Astrocyte (in vitro differentiated cells and primary cell): Measurements from ENCODE around the gene EPHB1. TPM values are rescaled to one million over a fixed set of nuclear protein-coding genes. Genes with fewer than 3 reads are reported as not detected.

Experiments
- DNase-seq: peaks from one replicate; pipeline ENCODE4 v3.0.0-alpha.2; 2010; ENCODE audit warnings: low read depth
- FAIRE-seq: peaks from 2 replicates; lab custom pipeline; 2011; peaks lifted over from hg19 to GRCh38; lab: Jason Lieb, UNC
- H2AFZ ChIP-seq: 2 replicates; pipeline ENCODE4 v1.6.0; 2012; ENCODE audit warnings: low read depth, low read length, inconsistent platforms
- H3K27ac ChIP-seq: 2 replicates; pipeline ENCODE4 v1.5.1; 2011; ENCODE audit warnings: low read depth, low read length, inconsistent platforms
- H3K27me3 ChIP-seq: 2 replicates; pipeline ENCODE4 v1.6.0; 2011; ENCODE audit warnings: low read length, inconsistent platforms; ENCODE audit not compliant: insufficient read depth
- H3K36me3 ChIP-seq: 2 replicates; pipeline ENCODE4 v1.5.1; 2011; ENCODE audit warnings: low read length, inconsistent platforms; ENCODE audit not compliant: insufficient read depth
- H3K4me1 ChIP-seq: 2 replicates; pipeline ENCODE4 v1.5.1; 2011; ENCODE audit warnings: low read length, inconsistent platforms; ENCODE audit not compliant: insufficient read depth
- H3K4me2 ChIP-seq: 2 replicates; pipeline ENCODE4 v1.6.0; 2012; ENCODE audit warnings: low read length, inconsistent platforms
- H3K4me3 ChIP-seq: 2 replicates; pipeline ENCODE4 v1.5.1; 2011; ENCODE audit warnings: low read depth, mild to moderate bottlenecking, low read length, inconsistent platforms; ENCODE audit not compliant: insufficient read depth
- H3K79me2 ChIP-seq: 2 replicates; pipeline ENCODE4 v1.6.0; 2012; ENCODE audit warnings: mild to moderate bottlenecking, low read length, inconsistent platforms; ENCODE audit not compliant: insufficient read depth
- H3K9ac ChIP-seq: 2 replicates; pipeline ENCODE4 v1.6.0; 2012; ENCODE audit warnings: mild to moderate bottlenecking, low read length, inconsistent platforms
- H3K9me3 ChIP-seq: 2 replicates; pipeline ENCODE4 v1.5.1; 2012; ENCODE audit warnings: low read depth, mild to moderate bottlenecking, low read length, inconsistent platforms; ENCODE audit not compliant: insufficient read depth
- H4K20me1 ChIP-seq: 2 replicates; pipeline ENCODE4 v1.6.0; 2012; ENCODE audit warnings: low read length, inconsistent platforms; ENCODE audit not compliant: insufficient read depth
- H3K27ac Mint-ChIP-seq: one replicate; pipeline ENCODE4 v1.8.0; 2021; ENCODE audit warnings: mild to moderate bottlenecking, mixed read lengths; ENCODE audit not compliant: unreplicated experiment
- H3K27me3 Mint-ChIP-seq: one replicate; pipeline ENCODE4 v1.8.0; 2021; ENCODE audit warnings: low read depth, mixed read lengths; ENCODE audit not compliant: unreplicated experiment
- H3K36me3 Mint-ChIP-seq: one replicate; pipeline ENCODE4 v1.8.0; 2021; ENCODE audit warnings: low read depth, mixed read lengths; ENCODE audit not compliant: unreplicated experiment
- H3K4me1 Mint-ChIP-seq: one replicate; pipeline ENCODE4 v1.8.0; 2021; ENCODE audit warnings: low read depth, mixed read lengths; ENCODE audit not compliant: unreplicated experiment
- H3K4me3 Mint-ChIP-seq: one replicate; pipeline ENCODE4 v1.8.0; 2021; ENCODE audit warnings: mild to moderate bottlenecking, moderate library complexity, mixed read lengths; ENCODE audit not compliant: unreplicated experiment
- H3K9me3 Mint-ChIP-seq: one replicate; pipeline ENCODE4 v1.8.0; 2021; ENCODE audit warnings: mild to moderate bottlenecking, mixed read lengths; ENCODE audit not compliant: unreplicated experiment
- EZH2 ChIP-seq: IDR thresholded peaks from 2 replicates; pipeline ENCODE4 v1.6.1; 2012; ENCODE audit warnings: mild to moderate bottlenecking, low read length, inconsistent platforms; ENCODE audit not compliant: insufficient read depth
- total RNA-seq: library from RNA; stranded (reverse); gene quantifications from 2 replicates; pipeline ENCODE4 v1.2.1, GENCODE V29; 2021
- TF ChIP-seq, protein P1 (sequence below): IDR thresholded peaks from 2 replicates; pipeline ENCODE4 v1.5.1; 2011; ENCODE audit warnings: low read depth, mild to moderate bottlenecking, inconsistent platforms, low read length, moderate library complexity; ENCODE audit not compliant: insufficient read depth

EPHB1 gene
- total RNA-seq, 1 donor from 2014 or later, result 4.1 TPM

DNA sequence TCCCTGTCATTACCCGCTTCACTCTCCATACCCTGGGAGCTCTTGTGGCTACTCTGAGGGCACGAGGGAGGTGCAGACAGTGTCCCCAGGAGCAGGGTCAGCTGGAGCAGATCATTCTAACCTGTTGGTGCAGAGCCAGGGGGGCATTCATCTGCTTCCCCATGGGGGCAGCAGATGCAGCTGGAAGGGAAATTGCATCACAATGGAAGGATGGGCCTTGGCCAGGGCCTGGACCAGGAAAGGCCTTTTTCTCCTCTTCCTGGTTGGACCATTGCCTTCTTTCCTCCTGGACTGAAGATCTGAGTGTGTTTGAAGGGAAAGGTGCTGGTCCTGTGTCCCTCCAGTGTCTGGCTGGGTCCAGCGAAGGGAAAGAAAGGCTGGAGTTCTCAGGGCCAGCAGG lies 55.7 kb downstream of the EPHB1 start:
- Histone ChIP-seq H3K79me2 (no peaks in the 10 kb centered on the region), H3K36me3 (no peaks in the 10 kb centered on the region), H3K4me1 (peaks cover 14% of the 10 kb centered on the region), H3K4me2 (no peak overlapping the region), H4K20me1 (no peaks in the 10 kb centered on the region), H3K4me3 (no peak overlapping the region), H2AFZ (no peak overlapping the region), H3K9me3 (no peaks in the 10 kb centered on the region), H3K27ac (no peak overlapping the region), H3K27me3 (no peaks in the 10 kb centered on the region), H3K9ac (no peak overlapping the region)
- Mint-ChIP-seq H3K9me3 (peaks cover 3% of the 10 kb centered on the region), H3K27ac (no peak overlapping the region), H3K27me3 (peaks cover 37% of the 10 kb centered on the region), H3K36me3 (no peaks in the 10 kb centered on the region), H3K4me3 (no peak overlapping the region), H3K4me1 (peaks cover 13% of the 10 kb centered on the region)
- DNase-seq (no peak), FAIRE-seq (no peak)
- TF ChIP-seq, protein P1, sequence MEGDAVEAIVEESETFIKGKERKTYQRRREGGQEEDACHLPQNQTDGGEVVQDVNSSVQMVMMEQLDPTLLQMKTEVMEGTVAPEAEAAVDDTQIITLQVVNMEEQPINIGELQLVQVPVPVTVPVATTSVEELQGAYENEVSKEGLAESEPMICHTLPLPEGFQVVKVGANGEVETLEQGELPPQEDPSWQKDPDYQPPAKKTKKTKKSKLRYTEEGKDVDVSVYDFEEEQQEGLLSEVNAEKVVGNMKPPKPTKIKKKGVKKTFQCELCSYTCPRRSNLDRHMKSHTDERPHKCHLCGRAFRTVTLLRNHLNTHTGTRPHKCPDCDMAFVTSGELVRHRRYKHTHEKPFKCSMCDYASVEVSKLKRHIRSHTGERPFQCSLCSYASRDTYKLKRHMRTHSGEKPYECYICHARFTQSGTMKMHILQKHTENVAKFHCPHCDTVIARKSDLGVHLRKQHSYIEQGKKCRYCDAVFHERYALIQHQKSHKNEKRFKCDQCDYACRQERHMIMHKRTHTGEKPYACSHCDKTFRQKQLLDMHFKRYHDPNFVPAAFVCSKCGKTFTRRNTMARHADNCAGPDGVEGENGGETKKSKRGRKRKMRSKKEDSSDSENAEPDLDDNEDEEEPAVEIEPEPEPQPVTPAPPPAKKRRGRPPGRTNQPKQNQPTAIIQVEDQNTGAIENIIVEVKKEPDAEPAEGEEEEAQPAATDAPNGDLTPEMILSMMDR, result no peak
- TF ChIP-seq EZH2, result no peak

DNA sequence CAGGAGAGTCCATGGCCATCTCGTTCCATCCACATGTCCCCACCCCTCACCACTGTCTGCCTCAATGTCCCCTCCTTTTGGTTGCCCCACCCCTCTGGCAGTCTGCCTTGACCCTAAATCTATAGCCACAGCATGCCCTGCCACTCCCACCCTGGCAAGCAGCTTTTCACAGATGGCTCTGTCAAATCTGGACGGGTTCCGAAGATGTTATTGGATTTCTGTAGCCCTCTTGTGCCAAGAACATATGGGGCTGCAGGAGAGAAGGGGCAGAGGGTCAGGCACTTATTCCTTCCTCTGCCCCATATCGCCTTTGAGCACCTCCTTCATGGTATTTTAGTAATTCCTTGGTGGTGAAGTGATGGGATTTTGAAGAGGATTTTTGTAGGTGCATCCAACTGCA lies 57.1 kb downstream of the EPHB1 start:
- no peak overlapping the region for H3K4me2 ChIP-seq
- H3K27ac ChIP-seq, result no peak overlapping the region
- H3K4me3 Mint-ChIP-seq, result no peak overlapping the region
- TF ChIP-seq, protein P1, result no peak
- TF ChIP-seq EZH2, result no peak
- no peaks in the 10 kb centered on the region for H3K9me3 ChIP-seq
- no peak overlapping the region for H3K27ac Mint-ChIP-seq
- no peaks in the 10 kb centered on the region for H3K36me3 ChIP-seq
- H3K9ac ChIP-seq, result no peak overlapping the region
- no peak overlapping the region for H2AFZ ChIP-seq
- peaks cover 5% of the 10 kb centered on the region for H3K4me1 Mint-ChIP-seq
- FAIRE-seq (no peak), DNase-seq (no peak)
- no peaks in the 10 kb centered on the region for H4K20me1 ChIP-seq
- H3K79me2 ChIP-seq, result no peaks in the 10 kb centered on the region
- no peaks in the 10 kb centered on the region for H3K36me3 Mint-ChIP-seq
- H3K27me3 ChIP-seq, result no peaks in the 10 kb centered on the region
- no peak overlapping the region for H3K4me3 ChIP-seq
- peaks cover 3% of the 10 kb centered on the region for H3K9me3 Mint-ChIP-seq
- H3K27me3 Mint-ChIP-seq, result peaks cover 37% of the 10 kb centered on the region
- H3K4me1 ChIP-seq, result peaks cover 6% of the 10 kb centered on the region

DNA sequence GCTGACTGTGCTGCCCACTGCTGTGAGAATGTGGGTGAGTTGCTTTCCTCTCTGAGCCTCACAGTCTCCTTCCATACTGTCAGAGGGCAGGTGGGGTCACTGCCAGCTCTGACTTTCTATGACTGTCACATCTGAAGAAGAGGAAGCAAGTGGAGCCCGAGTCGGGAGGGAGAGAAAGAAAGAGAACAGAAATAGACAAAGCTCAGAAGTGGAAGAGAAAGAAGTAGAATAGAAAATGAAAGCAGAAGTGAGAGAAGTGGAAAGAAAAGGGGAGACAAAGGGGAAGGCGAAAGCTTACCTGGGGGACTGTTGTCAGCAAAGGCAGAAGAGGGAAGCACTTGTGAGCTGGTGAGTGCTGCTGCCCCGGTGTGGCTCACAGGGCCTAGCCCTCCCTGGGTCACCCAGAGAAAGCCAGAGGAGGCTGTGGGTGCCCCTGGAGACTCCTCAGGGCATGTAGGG lies 57.9 kb downstream of the EPHB1 start:
- H4K20me1 ChIP-seq, result no peaks in the 10 kb centered on the region
- no peak overlapping the region for H3K4me3 ChIP-seq
- H3K36me3 ChIP-seq, result no peaks in the 10 kb centered on the region
- TF ChIP-seq EZH2, result no peak
- TF ChIP-seq, protein P1, result no peak
- no peaks in the 10 kb centered on the region for H3K36me3 Mint-ChIP-seq
- no peak for FAIRE-seq
- no peak overlapping the region for H2AFZ ChIP-seq
- no peak overlapping the region for H3K4me2 ChIP-seq
- no peaks in the 10 kb centered on the region for H3K79me2 ChIP-seq
- no peaks in the 10 kb centered on the region for H3K4me1 ChIP-seq
- H3K27ac ChIP-seq, result no peak overlapping the region
- H3K9me3 Mint-ChIP-seq, result peaks cover 3% of the 10 kb centered on the region
- H3K27ac Mint-ChIP-seq, result no peak overlapping the region
- H3K9me3 ChIP-seq, result no peaks in the 10 kb centered on the region
- H3K9ac ChIP-seq, result no peak overlapping the region
- DNase-seq, result no peak
- H3K4me1 Mint-ChIP-seq, result no peaks in the 10 kb centered on the region
- no peak overlapping the region for H3K4me3 Mint-ChIP-seq
- no peaks in the 10 kb centered on the region for H3K27me3 ChIP-seq
- peaks cover 40% of the 10 kb centered on the region for H3K27me3 Mint-ChIP-seq
